HepG2 (cell line): ENCODE data around the gene LRRC34. TPM values are rescaled to one million over a fixed set of nuclear protein-coding genes. Genes with fewer than 3 reads are reported as not detected.

Experiments used
- CBX1 ChIP-seq: IDR thresholded peaks from one replicate; pipeline ENCODE4 v1.6.1; 2016; ENCODE audit warnings: antibody characterized with exemption, low read depth
- ETV6 ChIP-seq: sonication (generic); formaldehyde crosslinking; conservative IDR thresholded peaks from 2 replicates; pipeline ENCODE4 v1.4.0; 2020; ENCODE audit warnings: missing genetic modification reagents
- GATAD1 ChIP-seq: IDR thresholded peaks from 2 replicates; pipeline ENCODE4 v1.6.1; 2016; ENCODE audit warnings: missing genetic modification reagents, missing compliant biosample characterization
- JUN ChIP-seq: sonication (generic); formaldehyde crosslinking; IDR thresholded peaks from 2 replicates; pipeline ENCODE4 v1.4.0; 2020; ENCODE audit warnings: mild to moderate bottlenecking, missing genetic modification reagents
- MXI1 ChIP-seq: IDR thresholded peaks from 3 replicates; pipeline ENCODE4 v1.6.1; 2012; ENCODE audit warnings: low read depth, low read length, inconsistent platforms, borderline replicate concordance
- PHF20 ChIP-seq: sonication (generic); formaldehyde crosslinking; IDR thresholded peaks from 2 replicates; pipeline ENCODE4 v1.5.0; 2020; ENCODE audit warnings: mild to moderate bottlenecking, missing genetic modification reagents
- PHF8 ChIP-seq: sonication (generic); formaldehyde crosslinking; IDR thresholded peaks from 2 replicates; pipeline ENCODE4 v1.5.0; 2020; ENCODE audit warnings: missing genetic modification reagents
- SNAPC2 ChIP-seq: sonication (generic); formaldehyde crosslinking; IDR thresholded peaks from 2 replicates; pipeline ENCODE4 v1.8.1; 2022; ENCODE audit warnings: mild to moderate bottlenecking, missing genetic modification reagents
- SOX5 ChIP-seq: IDR thresholded peaks from 2 replicates; pipeline ENCODE4 v1.6.1; 2016; ENCODE audit warnings: borderline replicate concordance
- TAF1 ChIP-seq: sonication (generic); formaldehyde crosslinking; IDR thresholded peaks from 2 replicates; pipeline ENCODE4 v1.4.0; 2020; ENCODE audit warnings: missing genetic modification reagents
- TEAD2 ChIP-seq: sonication (generic); formaldehyde crosslinking; IDR thresholded peaks from 2 replicates; pipeline ENCODE4 v1.9.0; 2021; ENCODE audit warnings: missing genetic modification reagents
- YEATS4 ChIP-seq: sonication (generic); formaldehyde crosslinking; IDR thresholded peaks from 2 replicates; pipeline ENCODE4 v1.4.0; 2020; ENCODE audit warnings: missing genetic modification reagents, borderline replicate concordance
- YY1 ChIP-seq: IDR thresholded peaks from 2 replicates; pipeline ENCODE4 v1.6.1; 2011; ENCODE audit warnings: low read length, low read depth, moderate library complexity, mild to moderate bottlenecking; ENCODE audit not compliant: insufficient read depth, insufficient replicate concordance
- ZNF121 ChIP-seq: sonication (generic); formaldehyde crosslinking; IDR thresholded peaks from 2 replicates; pipeline ENCODE4 v1.5.0; 2020; ENCODE audit warnings: mild to moderate bottlenecking, missing genetic modification reagents
- ZNF350 ChIP-seq: sonication (generic); formaldehyde crosslinking; IDR thresholded peaks from 2 replicates; pipeline ENCODE4 v1.4.0; 2020; ENCODE audit warnings: mild to moderate bottlenecking, low read depth, missing genetic modification reagents, borderline replicate concordance
- ZNF570 ChIP-seq: sonication (generic); formaldehyde crosslinking; IDR thresholded peaks from 2 replicates; pipeline ENCODE4 v1.4.0; 2020; ENCODE audit warnings: mild to moderate bottlenecking, missing genetic modification reagents, borderline replicate concordance
- ZNF605 ChIP-seq: sonication (generic); formaldehyde crosslinking; IDR thresholded peaks from 2 replicates; pipeline ENCODE4 v1.8.0; 2022; ENCODE audit warnings: mild to moderate bottlenecking, missing genetic modification reagents
- ZNF616 ChIP-seq: sonication (generic); formaldehyde crosslinking; IDR thresholded peaks from 2 replicates; pipeline ENCODE4 v1.5.0; 2020; ENCODE audit warnings: low read depth, mild to moderate bottlenecking, missing genetic modification reagents
- ZNF878 ChIP-seq: sonication (generic); formaldehyde crosslinking; IDR thresholded peaks from 2 replicates; pipeline ENCODE4 v1.8.1; 2023; ENCODE audit warnings: mild to moderate bottlenecking, missing genetic modification reagents, moderate library complexity
- polyA plus RNA-seq, 8 experiments: library from polyadenylated mRNA; depleted of rRNA in 3 of 8; stranded (reverse) in 7 of 8; unstranded in 1 of 8; fragments of >200 nt; fragmentation: Illumina TruSeq in 4 of 8; extraction: Trizol in 4 of 8; gene quantifications; 2 replicates each; pipeline versions ENCODE4 v1.2.1 to v1.2.3, GENCODE V29; 2011 to 2016; ENCODE audit warnings: low read depth in 4 of 8, missing spikeins in 1 of 8, mixed read lengths in 1 of 8; ENCODE audit not compliant: insufficient read depth in 1 of 8
- total RNA-seq, 5 experiments: library from RNA; depleted of rRNA; stranded (reverse); fragments of >200 nt; fragmentation: Illumina TruSeq; extraction: Trizol; gene quantifications; 2 replicates each; pipeline ENCODE4 v1.2.3, GENCODE V29; 2016; ENCODE audit warnings: low read depth in 1 of 5
- TF ChIP-seq, protein P1 (sequence below): IDR thresholded peaks from 2 replicates; pipeline ENCODE4 v1.6.1; 2016; ENCODE audit warnings: mild to moderate bottlenecking
- TF ChIP-seq, protein P2 (sequence below): sonication (generic); formaldehyde crosslinking; IDR thresholded peaks from 2 replicates; pipeline ENCODE4 v1.8.0; 2022; ENCODE audit warnings: mild to moderate bottlenecking, missing genetic modification reagents, moderate library complexity
- TF ChIP-seq, protein P3 (sequence below): fragments of 450-650 bp; IDR thresholded peaks from 2 replicates; pipeline ENCODE4 v1.6.1; 2017; ENCODE audit warnings: mild to moderate bottlenecking
- TF ChIP-seq, protein P4 (sequence below): sonication (generic); formaldehyde crosslinking; IDR thresholded peaks from 2 replicates; pipeline ENCODE4 v1.4.0; 2020; ENCODE audit warnings: missing genetic modification reagents, mild to moderate bottlenecking, borderline replicate concordance

Gene LRRC34
- total and polyA plus RNA-seq, 2 of the 13 experiments (the other 11 are each of a cell fraction or from before 2014, with no cell fraction given): not detected

DNA sequence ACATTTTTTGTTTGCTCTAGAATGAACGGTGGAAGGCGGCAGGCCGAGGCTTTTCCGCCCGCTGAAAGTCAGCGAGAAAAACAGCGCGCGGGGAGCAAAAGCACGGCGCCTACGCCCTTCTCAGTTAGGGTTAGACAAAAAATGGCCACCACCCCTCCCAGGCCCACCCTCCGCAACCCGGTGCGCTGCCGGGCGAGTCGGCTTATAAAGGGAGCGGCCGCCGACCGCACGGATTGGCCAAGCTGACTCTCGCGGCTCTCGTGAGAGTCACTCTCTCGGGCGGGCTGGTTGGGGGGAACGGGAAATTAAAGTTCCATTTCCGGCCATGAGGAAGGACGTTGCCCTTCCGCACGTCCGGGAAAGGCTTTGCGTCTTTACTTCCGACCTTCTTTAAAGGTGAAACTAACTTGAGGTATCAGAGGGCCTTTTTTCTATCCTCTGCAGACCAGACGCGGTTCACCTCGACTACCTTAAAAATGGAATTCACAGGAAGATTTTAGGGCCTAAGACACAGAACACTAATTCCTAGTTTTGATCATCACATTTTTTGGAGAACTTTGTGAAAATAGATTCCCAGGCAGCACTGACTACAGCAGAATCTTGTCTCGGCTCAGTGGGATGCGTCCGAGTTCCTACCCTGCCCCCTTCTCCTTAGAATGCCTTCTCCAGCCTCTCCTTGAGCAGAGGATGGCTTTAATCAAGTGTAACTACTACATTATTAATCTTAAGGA, 47.7 kb downstream of the LRRC34 start, which contains the start of gene TERC (continued):
- TF ChIP-seq PHF8 (CRISPR knock-in tag): peak; percentile 75
- TF ChIP-seq ZNF605 (CRISPR knock-in tag): peak; percentile 36; the same call in 1 of the 2 replicates
- TF ChIP-seq ZNF121: no peak
- TF ChIP-seq ZNF878 (CRISPR knock-in tag): no peak
- TF ChIP-seq GATAD1 (CRISPR knock-in tag): peak; percentile 67; the same call in 1 of the 2 replicates
- TF ChIP-seq JUN: no peak
- no peak for TF ChIP-seq ZNF570 (CRISPR knock-in tag)
- no peak for TF ChIP-seq ZNF616 (CRISPR knock-in tag)
- TF ChIP-seq, protein P1, sequence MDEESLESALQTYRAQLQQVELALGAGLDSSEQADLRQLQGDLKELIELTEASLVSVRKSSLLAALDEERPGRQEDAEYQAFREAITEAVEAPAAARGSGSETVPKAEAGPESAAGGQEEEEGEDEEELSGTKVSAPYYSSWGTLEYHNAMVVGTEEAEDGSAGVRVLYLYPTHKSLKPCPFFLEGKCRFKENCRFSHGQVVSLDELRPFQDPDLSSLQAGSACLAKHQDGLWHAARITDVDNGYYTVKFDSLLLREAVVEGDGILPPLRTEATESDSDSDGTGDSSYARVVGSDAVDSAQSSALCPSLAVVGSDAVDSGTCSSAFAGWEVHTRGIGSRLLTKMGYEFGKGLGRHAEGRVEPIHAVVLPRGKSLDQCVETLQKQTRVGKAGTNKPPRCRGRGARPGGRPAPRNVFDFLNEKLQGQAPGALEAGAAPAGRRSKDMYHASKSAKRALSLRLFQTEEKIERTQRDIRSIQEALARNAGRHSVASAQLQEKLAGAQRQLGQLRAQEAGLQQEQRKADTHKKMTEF (CRISPR knock-in tag): 0 out of 2 replicates have a peak, but pooled peaks have one; percentile 46
- TF ChIP-seq ZNF350: 0 out of 2 replicates have a peak, but pooled peaks have one; percentile 29
- no peak for TF ChIP-seq TEAD2 (CRISPR knock-in tag)
- peak; percentile 89 for TF ChIP-seq ETV6 (CRISPR knock-in tag)
- peak; percentile 70 for TF ChIP-seq PHF20 (CRISPR knock-in tag)
- no peak for TF ChIP-seq SNAPC2
- TF ChIP-seq, protein P2, sequence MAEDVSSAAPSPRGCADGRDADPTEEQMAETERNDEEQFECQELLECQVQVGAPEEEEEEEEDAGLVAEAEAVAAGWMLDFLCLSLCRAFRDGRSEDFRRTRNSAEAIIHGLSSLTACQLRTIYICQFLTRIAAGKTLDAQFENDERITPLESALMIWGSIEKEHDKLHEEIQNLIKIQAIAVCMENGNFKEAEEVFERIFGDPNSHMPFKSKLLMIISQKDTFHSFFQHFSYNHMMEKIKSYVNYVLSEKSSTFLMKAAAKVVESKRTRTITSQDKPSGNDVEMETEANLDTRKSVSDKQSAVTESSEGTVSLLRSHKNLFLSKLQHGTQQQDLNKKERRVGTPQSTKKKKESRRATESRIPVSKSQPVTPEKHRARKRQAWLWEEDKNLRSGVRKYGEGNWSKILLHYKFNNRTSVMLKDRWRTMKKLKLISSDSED: no peak
- TF ChIP-seq, protein P3, sequence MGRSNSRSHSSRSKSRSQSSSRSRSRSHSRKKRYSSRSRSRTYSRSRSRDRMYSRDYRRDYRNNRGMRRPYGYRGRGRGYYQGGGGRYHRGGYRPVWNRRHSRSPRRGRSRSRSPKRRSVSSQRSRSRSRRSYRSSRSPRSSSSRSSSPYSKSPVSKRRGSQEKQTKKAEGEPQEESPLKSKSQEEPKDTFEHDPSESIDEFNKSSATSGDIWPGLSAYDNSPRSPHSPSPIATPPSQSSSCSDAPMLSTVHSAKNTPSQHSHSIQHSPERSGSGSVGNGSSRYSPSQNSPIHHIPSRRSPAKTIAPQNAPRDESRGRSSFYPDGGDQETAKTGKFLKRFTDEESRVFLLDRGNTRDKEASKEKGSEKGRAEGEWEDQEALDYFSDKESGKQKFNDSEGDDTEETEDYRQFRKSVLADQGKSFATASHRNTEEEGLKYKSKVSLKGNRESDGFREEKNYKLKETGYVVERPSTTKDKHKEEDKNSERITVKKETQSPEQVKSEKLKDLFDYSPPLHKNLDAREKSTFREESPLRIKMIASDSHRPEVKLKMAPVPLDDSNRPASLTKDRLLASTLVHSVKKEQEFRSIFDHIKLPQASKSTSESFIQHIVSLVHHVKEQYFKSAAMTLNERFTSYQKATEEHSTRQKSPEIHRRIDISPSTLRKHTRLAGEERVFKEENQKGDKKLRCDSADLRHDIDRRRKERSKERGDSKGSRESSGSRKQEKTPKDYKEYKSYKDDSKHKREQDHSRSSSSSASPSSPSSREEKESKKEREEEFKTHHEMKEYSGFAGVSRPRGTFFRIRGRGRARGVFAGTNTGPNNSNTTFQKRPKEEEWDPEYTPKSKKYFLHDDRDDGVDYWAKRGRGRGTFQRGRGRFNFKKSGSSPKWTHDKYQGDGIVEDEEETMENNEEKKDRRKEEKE: no peak
- no peak for TF ChIP-seq CBX1
- TF ChIP-seq YY1: peak; percentile 82
- TF ChIP-seq MXI1: peak; percentile 39; the same call in 1 of the 3 replicates
- TF ChIP-seq SOX5 (CRISPR knock-in tag): no peak
- TF ChIP-seq, protein P4, sequence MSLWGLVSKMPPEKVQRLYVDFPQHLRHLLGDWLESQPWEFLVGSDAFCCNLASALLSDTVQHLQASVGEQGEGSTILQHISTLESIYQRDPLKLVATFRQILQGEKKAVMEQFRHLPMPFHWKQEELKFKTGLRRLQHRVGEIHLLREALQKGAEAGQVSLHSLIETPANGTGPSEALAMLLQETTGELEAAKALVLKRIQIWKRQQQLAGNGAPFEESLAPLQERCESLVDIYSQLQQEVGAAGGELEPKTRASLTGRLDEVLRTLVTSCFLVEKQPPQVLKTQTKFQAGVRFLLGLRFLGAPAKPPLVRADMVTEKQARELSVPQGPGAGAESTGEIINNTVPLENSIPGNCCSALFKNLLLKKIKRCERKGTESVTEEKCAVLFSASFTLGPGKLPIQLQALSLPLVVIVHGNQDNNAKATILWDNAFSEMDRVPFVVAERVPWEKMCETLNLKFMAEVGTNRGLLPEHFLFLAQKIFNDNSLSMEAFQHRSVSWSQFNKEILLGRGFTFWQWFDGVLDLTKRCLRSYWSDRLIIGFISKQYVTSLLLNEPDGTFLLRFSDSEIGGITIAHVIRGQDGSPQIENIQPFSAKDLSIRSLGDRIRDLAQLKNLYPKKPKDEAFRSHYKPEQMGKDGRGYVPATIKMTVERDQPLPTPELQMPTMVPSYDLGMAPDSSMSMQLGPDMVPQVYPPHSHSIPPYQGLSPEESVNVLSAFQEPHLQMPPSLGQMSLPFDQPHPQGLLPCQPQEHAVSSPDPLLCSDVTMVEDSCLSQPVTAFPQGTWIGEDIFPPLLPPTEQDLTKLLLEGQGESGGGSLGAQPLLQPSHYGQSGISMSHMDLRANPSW (CRISPR knock-in tag): no peak
- TF ChIP-seq TAF1 (CRISPR knock-in tag): peak; percentile 50; the same call in 1 of the 2 replicates
- TF ChIP-seq YEATS4 (CRISPR knock-in tag): 0 out of 2 replicates have a peak, but pooled peaks have one; percentile 32
